ENCODE data around the gene WNT3A. TPM values are rescaled to one million over a fixed set of nuclear protein-coding genes. Genes with fewer than 3 reads are reported as not detected.
A peak's percentile ranks its signal among the peaks of the same experiment; 100 is the strongest.

The WNT3A gene
- total RNA-seq, 1 donor: not detected

GRCh38 chr1:228075801-228076271 is 69.0 kb downstream of the WNT3A start:
- DNase-seq (ENCODE audit: low read depth): no peak
- H3K4me3 ChIP-seq (ENCODE audit: low read depth, low read length): no peak overlapping the region
- TF ChIP-seq CTCF (IDR thresholded peaks at IDR 0.05; ENCODE audit: insufficient read depth, low read depth, low read length): no peak

GRCh38 chr1:228076796-228077430 is 70.1 kb downstream of the WNT3A start:
- no peak overlapping the region for H3K4me3 ChIP-seq (ENCODE audit: low read depth, low read length)
- DNase-seq (ENCODE audit: low read depth): no peak
- no peak for TF ChIP-seq CTCF (IDR thresholded peaks at IDR 0.05; ENCODE audit: insufficient read depth, low read depth, low read length)

GRCh38 chr1:228077565-228078330 is 71.0 kb downstream of the WNT3A start:
- H3K4me3 ChIP-seq (ENCODE audit: low read depth, low read length): no peak overlapping the region
- no peak for TF ChIP-seq CTCF (IDR thresholded peaks at IDR 0.05; ENCODE audit: insufficient read depth, low read depth, low read length)
- no peak for DNase-seq (ENCODE audit: low read depth)

GRCh38 chr1:228079013-228079412 is 72.2 kb downstream of the WNT3A start:
- DNase-seq (ENCODE audit: low read depth): no peak
- H3K4me3 ChIP-seq (ENCODE audit: low read depth, low read length): no peak overlapping the region
- TF ChIP-seq CTCF (IDR thresholded peaks at IDR 0.05; ENCODE audit: insufficient read depth, low read depth, low read length): no peak

- H3K4me3 ChIP-seq (ENCODE audit: low read depth, low read length): no peak overlapping the region
- DNase-seq (ENCODE audit: low read depth): no peak
- no peak for TF ChIP-seq CTCF (IDR thresholded peaks at IDR 0.05; ENCODE audit: insufficient read depth, low read depth, low read length)
These were observed 72.9 kb downstream of the WNT3A start for GRCh38 chr1:228079601-228080263.

GRCh38 chr1:228081144-228081543 is 74.3 kb downstream of the WNT3A start:
- TF ChIP-seq CTCF (IDR thresholded peaks at IDR 0.05; ENCODE audit: insufficient read depth, low read depth, low read length): no peak
- H3K4me3 ChIP-seq (ENCODE audit: low read depth, low read length): peak overlapping the region; percentile 81
- no peak for DNase-seq (ENCODE audit: low read depth)

All from fibroblast of villous mesenchyme (primary cell).